H9 (cell line): ENCODE measurements around the gene GADD45A. TPM values are rescaled to one million over a fixed set of nuclear protein-coding genes. Genes with fewer than 3 reads are reported as not detected.

ENCODE experiments used
- DNase-seq: peaks from one replicate; pipeline ENCODE4 v3.0.0-alpha.2; 2017
- H2AFZ ChIP-seq: one replicate; pipeline ENCODE4 v1.6.1; 2013; ENCODE audit warnings: mild to moderate bottlenecking, low read length, control low read depth, moderate library complexity
- H2AK5ac ChIP-seq: 2 replicates; pipeline ENCODE4 v1.6.1; 2013; ENCODE audit warnings: low read length, control low read depth, mixed read lengths; ENCODE audit not compliant: insufficient read length
- H2BK120ac ChIP-seq: one replicate; pipeline ENCODE4 v1.6.1; 2013; ENCODE audit warnings: low read depth, mild to moderate bottlenecking, low read length, control low read depth, inconsistent platforms; ENCODE audit not compliant: poor library complexity, severe bottlenecking
- H2BK12ac ChIP-seq: 2 replicates; pipeline ENCODE4 v1.6.1; 2013; ENCODE audit warnings: low read length, control low read depth, mixed read lengths, low read depth; ENCODE audit not compliant: insufficient read length
- H2BK15ac ChIP-seq: 2 replicates; pipeline ENCODE4 v1.6.1; 2013; ENCODE audit warnings: low read depth, low read length, control low read depth
- H2BK20ac ChIP-seq: one replicate; pipeline ENCODE4 v1.6.1; 2013; ENCODE audit warnings: low read depth, mild to moderate bottlenecking, low read length, control low read depth, inconsistent platforms; ENCODE audit not compliant: poor library complexity, severe bottlenecking
- H2BK5ac ChIP-seq: 2 replicates; pipeline ENCODE4 v1.6.1; 2013; ENCODE audit warnings: low read length, control low read depth, mixed read lengths; ENCODE audit not compliant: insufficient read length
- H3K14ac ChIP-seq: 2 replicates; pipeline ENCODE4 v1.6.1; 2013; ENCODE audit warnings: low read length, control low read depth; ENCODE audit not compliant: insufficient read depth
- H3K18ac ChIP-seq: 2 replicates; pipeline ENCODE4 v1.6.1; 2013; ENCODE audit warnings: low read depth, mild to moderate bottlenecking, mixed read lengths, low read length, control low read depth; ENCODE audit not compliant: insufficient read length
- H3K23ac ChIP-seq: 2 replicates; pipeline ENCODE4 v1.6.1; 2013; ENCODE audit warnings: low read length, control low read depth, mixed read lengths, low read depth; ENCODE audit not compliant: insufficient read length
- H3K23me2 ChIP-seq: 2 replicates; pipeline ENCODE4 v1.6.1; 2013; ENCODE audit warnings: low read depth, mild to moderate bottlenecking, mixed read lengths, low read length, control low read depth; ENCODE audit not compliant: insufficient read length, poor library complexity, severe bottlenecking
- H3K27ac ChIP-seq: 2 replicates; pipeline ENCODE4 v1.5.1; 2013; ENCODE audit warnings: low read length, control low read depth, mixed read lengths, low read depth; ENCODE audit not compliant: insufficient read length
- H3K27me3 ChIP-seq: 2 replicates; pipeline ENCODE4 v1.6.1; 2013; ENCODE audit warnings: low read length, control low read depth, inconsistent platforms; ENCODE audit not compliant: insufficient read depth
- H3K4ac ChIP-seq: 2 replicates; pipeline ENCODE4 v1.6.1; 2013; ENCODE audit warnings: low read depth, mild to moderate bottlenecking, control low read depth, inconsistent platforms, low read length, moderate library complexity
- H3K4me1 ChIP-seq: 2 replicates; pipeline ENCODE4 v1.6.1; 2013; ENCODE audit warnings: low read length, control low read depth, inconsistent platforms; ENCODE audit not compliant: insufficient read depth
- H3K4me2 ChIP-seq: 2 replicates; pipeline ENCODE4 v1.6.1; 2013; ENCODE audit warnings: low read length, control low read depth, mixed read lengths; ENCODE audit not compliant: insufficient read length, insufficient read depth
- H3K56ac ChIP-seq: 2 replicates; pipeline ENCODE4 v1.6.1; 2013; ENCODE audit warnings: low read depth, mild to moderate bottlenecking, mixed read lengths, low read length, control low read depth; ENCODE audit not compliant: insufficient read length
- H3K79me1 ChIP-seq: 2 replicates; pipeline ENCODE4 v1.6.1; 2013; ENCODE audit warnings: low read depth, mild to moderate bottlenecking, moderate library complexity, low read length, control low read depth, inconsistent platforms; ENCODE audit not compliant: insufficient read depth, poor library complexity, severe bottlenecking
- H3K79me2 ChIP-seq: 2 replicates; pipeline ENCODE4 v1.6.1; 2013; ENCODE audit warnings: low read length, control low read depth, inconsistent platforms; ENCODE audit not compliant: insufficient read depth
- H3K9ac ChIP-seq: 2 replicates; pipeline ENCODE4 v1.6.1; 2013; ENCODE audit warnings: low read length, control low read depth, mixed read lengths; ENCODE audit not compliant: insufficient read length; ENCODE audit errors: extremely low read depth
- H3K9me3 ChIP-seq: one replicate; pipeline ENCODE4 v1.6.1; 2013; ENCODE audit warnings: low read depth, low read length, inconsistent platforms; ENCODE audit not compliant: control insufficient read depth
- H3T11ph ChIP-seq: one replicate; pipeline ENCODE4 v1.6.1; 2013; ENCODE audit warnings: mild to moderate bottlenecking, low read length, control low read depth, inconsistent platforms
- H4K20me1 ChIP-seq: one replicate; pipeline ENCODE4 v1.6.1; 2013; ENCODE audit not compliant: control insufficient read depth, insufficient read length, insufficient read depth
- H4K5ac ChIP-seq: 2 replicates; pipeline ENCODE4 v1.6.1; 2013; ENCODE audit warnings: low read depth, mild to moderate bottlenecking, mixed read lengths, low read length, control low read depth; ENCODE audit not compliant: insufficient read length
- H4K8ac ChIP-seq: replicated peaks from 2 replicates; pipeline ENCODE4 v1.6.1; 2013; ENCODE audit warnings: low read length, control low read depth, mixed read lengths, low read depth; ENCODE audit not compliant: insufficient read length
- H4K91ac ChIP-seq: 2 replicates; pipeline ENCODE4 v1.6.1; 2013; ENCODE audit warnings: low read depth, mild to moderate bottlenecking, moderate library complexity, mixed read lengths, low read length, control low read depth; ENCODE audit not compliant: insufficient read length
- H3K27ac Mint-ChIP-seq, 3 experiments: 2 replicates in 2 of 3; 3 replicates in 1 of 3; pipeline ENCODE4 v1.8.0; 2020 to 2021; ENCODE audit warnings: mixed read lengths in 3 of 3, mild to moderate bottlenecking in 1 of 3, moderate library complexity in 1 of 3
- H3K27me3 Mint-ChIP-seq: 2 replicates; pipeline ENCODE4 v1.8.0; 2021; ENCODE audit warnings: low read depth, mild to moderate bottlenecking, moderate library complexity, mixed read lengths
- H3K36me3 Mint-ChIP-seq, 3 experiments: 2 replicates in 2 of 3; 3 replicates in 1 of 3; pipeline ENCODE4 v1.8.0; 2020 to 2021; ENCODE audit warnings: low read depth in 3 of 3, mixed read lengths in 3 of 3; ENCODE audit not compliant: insufficient read depth in 1 of 3
- H3K4me1 Mint-ChIP-seq, 2 experiments: 2 replicates each; pipeline ENCODE4 v1.8.0; 2020; ENCODE audit warnings: mixed read lengths in 2 of 2
- H3K4me3 Mint-ChIP-seq, 2 experiments: 2 replicates in 1 of 2; 3 replicates in 1 of 2; pipeline ENCODE4 v1.8.0; 2020 to 2021; ENCODE audit warnings: mild to moderate bottlenecking in 2 of 2, mixed read lengths in 2 of 2, moderate library complexity in 1 of 2
- H3K9me3 Mint-ChIP-seq, 2 experiments: 2 replicates in 1 of 2; 3 replicates in 1 of 2; pipeline ENCODE4 v1.8.0; 2020; ENCODE audit warnings: mild to moderate bottlenecking in 2 of 2, mixed read lengths in 2 of 2, moderate library complexity in 1 of 2
- CTCF ChIP-seq: fragments of 200-600 bp; sonication (generic); conservative IDR thresholded peaks from 3 replicates; pipeline ENCODE4 v1.8.0; 2021; ENCODE audit warnings: antibody characterized with exemption, mild to moderate bottlenecking
- WGBS: extraction: QIAGEN DNeasy Blood & Tissue Kit; methylation state at CpG from one replicate; pipeline ENCODE4 v1.1.7; 2013; ENCODE audit warnings: missing lambda C conversion rate, low lambda C conversion rate, mixed read lengths; ENCODE audit not compliant: insufficient read length; ENCODE audit errors: extremely low coverage; 5-methylcytosine and 5-hydroxymethylcytosine counted together
- total RNA-seq: library from RNA; stranded (reverse); gene quantifications from 2 replicates; pipeline ENCODE4 v1.2.1, GENCODE V29; 2021

Gene GADD45A
- total RNA-seq, 1 experiment from 2014 or later: 22.8 TPM

DNA sequence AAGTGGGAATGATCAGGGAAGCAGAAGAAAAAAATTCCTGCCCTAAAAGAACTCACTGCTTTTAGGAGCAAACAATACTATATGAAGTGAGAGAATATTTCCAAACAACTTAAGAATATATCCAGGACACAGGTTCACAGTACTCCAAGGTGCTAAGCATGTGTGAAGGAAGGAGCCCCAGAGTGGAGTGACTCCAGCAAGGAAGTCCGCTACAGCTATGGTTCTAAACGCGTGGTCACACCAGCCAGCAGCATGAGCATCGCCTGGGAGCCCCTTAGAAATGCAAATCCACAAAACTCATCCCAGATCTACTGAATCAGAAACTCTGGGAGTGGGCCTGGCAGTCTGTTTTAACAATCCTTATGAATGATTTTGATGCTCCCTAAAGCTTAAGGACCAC lies 36.1 kb downstream of the GADD45A start:
- DNase-seq: no peak
- H3K56ac ChIP-seq: no peak overlapping the region
- H2BK20ac ChIP-seq: no peak overlapping the region
- TF ChIP-seq CTCF: no peak
- Mint-ChIP-seq H3K4me3 (no peak overlapping the region), H3K9me3 (no peaks in the 10 kb centered on the region), H3K27me3 (no peaks in the 10 kb centered on the region), H3K4me1 (peaks cover 8 to 13% of the 10 kb centered on the region in 2 experiments), H3K36me3 (no peaks in the 10 kb centered on the region), H3K27ac (no peak overlapping the region)
- H2AFZ ChIP-seq: no peak overlapping the region
- no peaks in the 10 kb centered on the region for H4K20me1 ChIP-seq
- H4K5ac ChIP-seq: no peak overlapping the region
- H3K9ac ChIP-seq: no peak overlapping the region
- H2BK5ac ChIP-seq: no peak overlapping the region
- H4K91ac ChIP-seq: no peak overlapping the region
- no peaks in the 10 kb centered on the region for H3K23me2 ChIP-seq
- H3K23ac ChIP-seq: no peak overlapping the region
- no peak overlapping the region for H4K8ac ChIP-seq
- no peak overlapping the region for H2BK12ac ChIP-seq
- H3K18ac ChIP-seq: no peak overlapping the region
- no peaks in the 10 kb centered on the region for H3K79me1 ChIP-seq
- peaks cover 5% of the 10 kb centered on the region for H3K4me1 ChIP-seq
- H3K27ac ChIP-seq: no peak overlapping the region
- H2BK15ac ChIP-seq: no peak overlapping the region
- H3K27me3 ChIP-seq: no peaks in the 10 kb centered on the region
- H2AK5ac ChIP-seq: no peak overlapping the region
- H3K4ac ChIP-seq: no peak overlapping the region
- H2BK120ac ChIP-seq: no peak overlapping the region
- no peak overlapping the region for H3K4me2 ChIP-seq
- no peaks in the 10 kb centered on the region for H3K79me2 ChIP-seq
- no peak overlapping the region for H3T11ph ChIP-seq
- H3K9me3 ChIP-seq: no peaks in the 10 kb centered on the region
- H3K14ac ChIP-seq: no peak overlapping the region
- WGBS: no CpG with 5 or more reads among the region's 4 CpGs
